HG02763 (cell line): ENCODE data around the gene FASTKD1.
"Not testable (repeated sequence)": the region's sequence is repeated elsewhere in the genome, so short reads cannot be mapped to it uniquely, and the experiment has no call there.

Experiments
- ATAC-seq: cut with Tn5 transposase; IDR thresholded peaks from one replicate; pipeline ENCODE4 v1.9.1; 2021; ENCODE audit warnings: mild to moderate bottlenecking, moderate library complexity; ENCODE audit not compliant: unreplicated experiment

FASTKD1 gene, protein sequence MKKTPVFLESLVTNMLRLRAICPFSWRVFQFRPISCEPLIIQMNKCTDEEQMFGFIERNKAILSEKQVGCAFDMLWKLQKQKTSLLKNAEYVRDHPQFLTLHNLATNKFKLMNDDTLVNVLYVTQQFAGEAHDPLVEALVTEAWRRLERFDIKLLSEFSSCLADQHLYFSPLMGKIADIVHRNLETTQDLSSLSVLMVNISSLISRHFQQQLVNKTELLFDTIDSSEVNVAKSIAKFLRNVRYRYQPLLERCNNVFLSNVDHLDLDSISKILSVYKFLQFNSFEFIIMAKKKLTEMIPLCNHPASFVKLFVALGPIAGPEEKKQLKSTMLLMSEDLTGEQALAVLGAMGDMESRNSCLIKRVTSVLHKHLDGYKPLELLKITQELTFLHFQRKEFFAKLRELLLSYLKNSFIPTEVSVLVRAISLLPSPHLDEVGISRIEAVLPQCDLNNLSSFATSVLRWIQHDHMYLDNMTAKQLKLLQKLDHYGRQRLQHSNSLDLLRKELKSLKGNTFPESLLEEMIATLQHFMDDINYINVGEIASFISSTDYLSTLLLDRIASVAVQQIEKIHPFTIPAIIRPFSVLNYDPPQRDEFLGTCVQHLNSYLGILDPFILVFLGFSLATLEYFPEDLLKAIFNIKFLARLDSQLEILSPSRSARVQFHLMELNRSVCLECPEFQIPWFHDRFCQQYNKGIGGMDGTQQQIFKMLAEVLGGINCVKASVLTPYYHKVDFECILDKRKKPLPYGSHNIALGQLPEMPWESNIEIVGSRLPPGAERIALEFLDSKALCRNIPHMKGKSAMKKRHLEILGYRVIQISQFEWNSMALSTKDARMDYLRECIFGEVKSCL

DNA sequence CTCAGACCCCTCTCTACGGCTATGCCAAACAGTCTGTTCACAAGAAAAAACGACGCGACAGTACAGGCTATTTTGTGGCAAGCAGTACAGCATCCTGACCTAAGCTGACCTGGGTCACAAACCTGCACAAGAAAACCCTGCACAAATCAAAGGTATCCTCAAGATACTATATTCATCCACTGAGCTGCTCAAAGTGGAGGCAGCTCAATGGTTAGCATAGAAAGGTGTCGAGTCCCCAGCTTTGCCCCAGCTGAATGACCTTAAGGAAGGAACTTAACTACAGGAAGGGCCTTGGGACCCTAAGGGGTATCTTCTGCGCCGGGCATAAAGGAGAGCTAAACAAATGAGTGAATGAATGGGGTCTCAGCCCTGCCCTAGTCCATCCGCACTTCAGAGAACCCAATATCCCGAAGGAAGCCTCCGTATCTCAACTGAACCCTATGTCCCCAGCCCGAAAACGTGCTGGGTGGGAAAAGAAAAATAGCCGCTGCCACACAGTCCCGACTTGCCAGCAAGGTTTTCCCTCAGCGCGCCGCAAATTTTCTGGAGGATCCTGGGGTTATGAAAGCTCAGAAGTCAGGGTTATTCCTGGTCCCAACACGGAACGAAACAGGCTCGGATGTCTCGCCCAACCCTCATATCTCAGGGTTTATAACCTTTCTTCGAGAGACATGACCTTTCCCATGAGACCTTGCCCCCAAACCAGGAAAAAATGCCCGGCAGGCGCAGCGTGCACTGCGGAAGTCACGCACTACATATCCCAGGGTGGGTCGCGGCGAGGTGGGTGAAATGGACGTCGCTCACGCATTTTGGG, at the start of gene FASTKD1:
Gene FASTKD1 (minus strand): TSS at position 706 of the 814 bp plus-strand sequence. CDS start 1,836 bp downstream, outside the sequence.
- ATAC-seq, result peak; percentile 98

DNA sequence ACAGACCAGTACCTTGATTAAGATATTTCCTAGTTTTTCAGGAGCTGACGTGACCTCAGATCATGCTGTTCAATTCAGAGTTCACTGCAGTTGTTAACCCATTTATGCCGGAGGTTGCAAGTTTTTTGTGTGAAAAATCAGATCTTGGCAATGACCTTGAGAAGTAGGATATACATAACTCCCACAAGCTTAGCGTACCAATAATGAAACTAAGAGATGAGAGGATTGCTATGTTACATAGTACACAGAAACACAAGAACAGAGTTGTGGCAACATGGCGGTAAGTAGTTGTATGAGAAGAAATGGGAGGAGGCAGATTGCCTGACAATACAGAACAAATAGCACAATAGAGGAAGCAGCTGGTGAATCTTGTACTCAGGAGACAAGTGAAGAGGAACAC, 49.6 kb upstream of the FASTKD1 start:
- ATAC-seq, result no peak

DNA sequence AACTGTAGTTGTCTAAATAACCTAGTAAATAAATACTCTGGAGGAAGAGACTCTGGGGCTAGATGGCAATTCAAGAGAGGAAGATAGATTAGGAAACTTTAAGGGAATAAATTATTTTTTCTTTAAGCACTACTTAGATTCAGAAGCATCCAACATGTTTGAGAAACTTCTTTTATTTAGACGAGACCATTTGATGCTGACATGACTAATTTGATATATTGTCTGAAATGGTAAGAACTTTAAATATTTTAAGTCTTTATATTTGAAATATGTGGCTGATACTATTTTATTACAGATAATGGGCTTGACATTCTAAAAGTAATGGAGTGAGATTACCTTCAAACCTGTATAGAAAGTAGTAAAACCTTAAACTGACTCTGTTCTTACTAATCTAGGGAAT, 46.8 kb upstream of the FASTKD1 start:
- no peak for ATAC-seq

DNA sequence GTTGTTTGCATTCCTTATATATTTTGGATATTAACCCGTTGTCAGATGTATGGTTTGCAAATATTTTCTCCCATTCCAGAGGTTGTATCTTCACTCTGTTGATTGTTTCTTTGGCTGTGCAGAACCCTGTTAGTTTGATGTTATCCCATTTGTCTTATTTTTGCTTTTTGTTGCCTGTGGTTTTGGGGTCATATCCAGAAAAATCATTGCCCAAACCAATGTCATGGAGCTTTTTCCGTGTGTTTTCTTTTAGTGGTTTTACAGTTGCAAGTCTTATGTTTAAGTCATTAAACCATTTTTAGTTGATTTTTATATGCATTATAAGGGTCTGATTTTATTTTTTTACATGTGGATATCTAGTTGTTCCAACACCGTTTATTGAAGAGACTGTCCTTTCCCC, 46.3 kb upstream of the FASTKD1 start:
- ATAC-seq, result no peak

DNA sequence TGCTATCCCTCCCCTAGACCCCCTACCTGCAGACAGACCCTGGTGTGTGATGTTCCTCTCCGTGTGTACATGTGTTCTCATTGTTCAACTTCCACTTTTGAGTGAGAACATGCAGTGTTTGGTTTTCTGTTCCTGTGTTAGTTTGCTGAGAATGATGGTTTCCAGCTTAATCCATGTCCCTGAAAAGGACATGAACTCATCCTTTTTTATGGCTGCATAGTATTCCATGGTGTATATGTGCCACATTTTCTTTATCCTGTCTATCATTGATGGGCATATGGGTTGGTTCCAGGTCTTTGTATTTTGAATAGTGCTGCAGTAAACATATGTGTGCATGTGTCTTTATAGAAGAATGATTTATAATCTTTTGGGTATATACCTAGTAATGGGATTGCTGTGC, 42.3 kb upstream of the FASTKD1 start:
- not testable (repeated sequence) for ATAC-seq

DNA sequence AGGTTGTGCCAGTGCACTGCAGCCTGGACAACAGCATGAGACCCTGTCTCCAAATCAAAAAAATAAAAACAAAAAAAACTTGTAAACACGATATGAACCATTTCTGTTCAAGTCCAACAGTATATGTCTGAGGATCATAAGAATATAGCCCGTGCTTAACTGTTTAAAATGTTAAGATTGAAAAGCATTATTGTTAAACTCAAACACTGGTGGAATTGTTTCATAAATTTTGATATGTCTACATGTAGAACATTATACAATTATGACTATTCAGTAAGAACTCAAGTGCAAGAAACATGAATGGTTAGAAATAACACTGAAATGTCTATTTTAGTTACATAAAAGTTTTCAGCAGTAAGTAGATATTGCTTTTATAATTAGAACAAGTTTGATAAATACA, 40.2 kb upstream of the FASTKD1 start:
- no peak for ATAC-seq

DNA sequence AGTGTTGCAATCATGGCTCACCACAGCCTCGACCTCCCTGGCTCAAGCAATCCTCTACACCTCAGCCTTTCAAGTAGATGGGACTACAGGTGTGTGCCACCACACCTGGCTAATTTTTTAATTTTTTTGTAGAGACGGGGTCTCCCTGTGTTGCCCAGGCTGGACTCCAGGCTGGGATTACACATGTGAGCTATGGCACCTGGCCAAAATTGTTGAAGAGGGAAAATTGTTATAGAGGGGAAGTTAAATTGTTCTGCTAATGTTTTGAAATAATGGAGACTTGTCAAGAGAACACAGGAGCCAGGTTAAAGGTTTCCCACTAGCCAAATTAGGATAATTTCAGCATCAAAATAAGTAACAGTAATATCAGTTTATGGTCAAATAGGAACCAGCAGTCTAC, 35.6 kb upstream of the FASTKD1 start:
- ATAC-seq, result no peak

DNA sequence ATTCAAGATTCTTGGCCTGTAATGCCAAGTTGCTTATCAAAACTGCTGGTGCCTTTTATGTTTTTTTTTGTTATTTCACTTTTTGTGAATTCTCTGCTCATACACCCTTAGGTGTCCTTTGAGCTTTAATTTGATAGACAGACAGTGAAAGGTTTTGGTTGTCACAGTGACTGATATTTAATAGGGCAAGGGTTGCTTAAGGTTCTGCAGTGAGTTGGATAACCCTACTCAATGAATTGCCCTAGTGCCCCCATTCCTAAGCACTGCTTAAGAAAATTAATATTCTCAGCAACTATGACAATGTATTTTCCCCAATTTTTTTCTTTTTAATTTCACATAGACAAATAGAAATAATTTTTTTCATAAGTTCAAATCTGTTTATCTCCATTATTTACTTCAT, 25.9 kb upstream of the FASTKD1 start:
- no peak for ATAC-seq

DNA sequence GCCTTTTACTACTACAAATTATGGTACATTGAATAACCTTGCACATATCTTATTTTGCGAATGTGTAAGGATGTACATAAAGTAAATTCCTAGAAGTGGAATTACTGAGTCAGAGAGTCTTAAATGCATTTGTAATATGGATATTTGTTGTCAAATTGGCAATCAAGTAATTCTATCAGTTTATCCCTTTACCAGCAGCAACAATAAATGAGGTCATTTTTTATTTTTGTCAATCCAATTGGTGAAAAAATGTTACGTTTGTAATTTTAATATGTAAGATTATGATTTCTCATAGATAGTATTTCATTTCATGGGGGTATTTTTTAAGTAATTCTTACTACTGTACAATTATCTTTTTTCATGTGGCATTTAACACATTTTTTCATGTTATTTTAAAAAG, 25.3 kb upstream of the FASTKD1 start:
- no peak for ATAC-seq

DNA sequence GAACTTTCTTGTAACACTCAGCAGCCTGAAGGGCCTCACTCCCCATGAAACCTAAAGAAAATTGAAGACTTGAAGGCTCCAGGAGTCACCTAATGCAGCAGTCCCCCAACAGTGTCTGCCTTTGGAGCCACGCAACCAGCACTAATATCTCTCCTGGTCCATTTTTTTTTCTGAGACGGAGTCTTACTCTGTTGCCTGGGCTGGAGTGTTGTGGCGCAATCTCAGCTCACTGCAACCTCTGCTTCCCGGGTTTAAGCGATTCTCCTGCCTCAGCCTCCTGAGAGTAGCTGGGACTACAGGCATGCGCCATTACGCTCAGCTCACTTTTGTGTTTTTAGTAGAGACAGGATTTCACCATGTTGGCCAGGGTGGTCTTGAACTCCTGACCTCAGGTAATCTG, 22.9 kb upstream of the FASTKD1 start:
- ATAC-seq, result not testable (repeated sequence)

DNA sequence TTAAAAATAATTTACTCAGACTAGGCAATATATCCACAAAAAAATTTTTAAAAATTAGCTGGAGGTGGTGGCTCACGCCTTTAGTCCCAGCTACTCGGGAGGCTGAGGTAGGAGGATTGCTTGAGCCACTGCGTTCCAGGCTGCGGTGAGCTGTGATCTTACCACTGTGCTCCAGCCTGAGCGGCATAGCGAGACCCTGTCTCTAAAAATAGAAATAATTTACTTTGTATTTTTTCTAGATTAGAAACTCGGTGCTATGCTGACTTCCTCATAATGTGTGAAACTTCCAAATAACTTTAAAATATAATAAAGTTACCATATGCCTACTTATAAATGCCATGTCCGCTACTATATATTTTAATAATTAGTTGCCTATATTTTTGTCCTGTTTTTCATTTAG, 17.1 kb upstream of the FASTKD1 start:
- ATAC-seq, result no peak

DNA sequence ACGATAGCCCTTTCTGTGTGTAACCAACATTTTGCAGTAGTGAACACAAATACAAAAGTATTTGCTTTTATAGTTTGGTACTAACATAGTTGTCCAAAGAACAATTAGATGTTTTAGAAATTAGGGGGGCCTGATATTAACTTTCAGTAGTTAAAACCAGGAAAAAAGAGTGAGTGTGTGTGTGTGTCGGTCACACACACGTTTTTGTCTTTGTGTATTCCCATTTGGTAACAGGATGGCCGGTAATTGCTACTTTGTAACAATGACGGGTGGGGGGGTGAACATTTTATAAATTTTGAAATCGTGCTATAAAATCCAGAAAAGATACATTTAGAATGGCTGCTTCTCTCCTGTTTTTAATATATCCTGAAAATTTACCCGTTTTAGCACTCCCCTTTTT, 12.0 kb upstream of the FASTKD1 start:
- no peak for ATAC-seq

DNA sequence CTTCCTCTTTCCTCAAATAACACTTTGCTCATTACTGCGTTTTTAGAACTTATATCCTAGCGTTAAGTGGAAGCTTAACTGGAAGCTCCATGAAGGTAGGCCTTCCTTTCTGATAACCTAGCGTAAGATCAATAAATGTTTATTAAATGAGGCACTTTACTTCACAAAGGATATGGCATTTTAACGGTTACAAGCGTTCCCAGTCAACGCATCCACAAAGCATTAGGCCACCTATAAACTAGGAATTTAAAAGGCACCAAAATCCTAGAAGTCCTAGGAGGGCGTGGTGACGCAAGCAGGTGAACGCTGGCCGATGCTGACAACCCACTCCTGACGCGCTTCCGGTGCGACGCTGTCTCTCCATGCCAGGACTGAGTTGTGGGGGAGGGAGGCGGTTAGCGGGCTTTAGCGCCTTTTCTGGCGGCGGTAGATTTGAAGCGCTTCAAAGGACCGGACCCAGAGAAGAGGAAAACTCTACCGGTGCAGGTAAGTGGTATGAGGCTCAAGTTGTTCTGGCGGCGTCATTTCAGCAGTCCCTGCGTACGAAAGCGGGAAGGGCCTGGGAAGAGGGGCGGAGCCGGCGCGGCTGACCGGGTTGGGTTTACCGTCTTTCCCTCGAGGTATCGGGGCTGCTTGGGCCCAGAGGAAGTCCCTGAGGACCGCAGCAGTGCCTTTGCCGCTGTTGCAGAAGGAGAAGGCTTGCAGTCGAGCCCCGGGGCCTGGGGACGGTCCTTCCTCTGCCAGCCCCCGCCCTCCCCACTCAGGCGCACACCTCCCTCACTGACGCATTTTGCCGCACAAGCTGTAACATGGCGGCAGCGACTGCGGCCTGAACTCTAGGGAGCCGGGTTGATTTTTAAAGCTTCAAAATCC, 10.6 kb upstream of the FASTKD1 start, which contains the start of gene PPIG:
Gene PPIG (plus strand): TSS at position 347 of the 873 bp plus-strand sequence. CDS start 19,691 bp downstream, outside the sequence.
- ATAC-seq, result peak; percentile 90

DNA sequence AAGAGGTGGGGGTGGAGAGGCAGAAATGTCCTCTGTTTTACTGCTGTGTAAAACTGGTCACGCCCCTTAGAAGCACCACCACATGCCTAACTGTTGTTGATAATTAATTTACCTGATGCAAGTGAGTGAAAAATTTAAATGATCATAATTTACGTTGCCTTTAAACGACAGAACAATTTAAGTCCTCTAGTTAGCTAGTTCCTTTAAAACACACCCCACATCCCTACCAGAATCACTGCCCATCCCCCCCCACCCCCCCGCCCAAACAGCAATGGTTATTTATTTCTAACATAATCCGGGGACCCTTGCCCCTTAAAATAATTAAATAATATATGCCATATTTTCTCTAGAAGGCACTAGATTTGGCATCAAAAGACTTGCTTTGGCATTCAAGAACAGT, 9.9 kb upstream of the FASTKD1 start:
- ATAC-seq, result no peak

DNA sequence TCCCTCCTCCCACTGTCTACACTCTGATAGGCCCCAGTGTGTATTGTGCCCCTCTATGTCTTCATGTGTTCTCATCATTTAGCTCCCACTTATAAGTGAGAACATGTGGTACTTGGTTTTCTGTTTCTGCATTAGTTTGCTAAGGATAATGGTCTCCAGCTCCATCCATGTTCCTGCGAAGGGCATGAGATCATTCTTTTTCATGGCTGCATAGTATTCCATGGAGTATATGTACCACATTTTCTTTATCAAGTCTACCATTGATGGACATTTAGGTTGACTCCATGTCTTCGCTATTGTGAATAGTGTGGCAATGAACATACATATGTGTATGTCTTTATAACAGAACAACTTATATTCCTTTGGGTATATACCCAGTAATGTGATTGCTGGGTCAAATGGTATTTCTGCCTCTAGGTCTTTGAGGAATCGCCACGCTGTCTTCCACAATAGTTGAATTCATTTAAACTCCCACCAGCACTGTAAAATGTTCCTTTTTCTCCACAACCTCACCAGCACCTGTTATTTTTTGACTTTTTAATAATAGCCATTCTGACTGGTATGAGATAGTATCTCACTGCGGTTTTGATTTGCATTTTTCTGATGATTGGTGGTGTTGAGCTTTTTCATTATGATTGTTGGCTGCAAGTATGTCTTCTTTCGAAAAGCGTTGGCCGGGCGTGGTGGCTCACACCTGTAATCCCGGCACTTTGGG, 9.0 kb upstream of the FASTKD1 start:
- not testable (repeated sequence) for ATAC-seq

DNA sequence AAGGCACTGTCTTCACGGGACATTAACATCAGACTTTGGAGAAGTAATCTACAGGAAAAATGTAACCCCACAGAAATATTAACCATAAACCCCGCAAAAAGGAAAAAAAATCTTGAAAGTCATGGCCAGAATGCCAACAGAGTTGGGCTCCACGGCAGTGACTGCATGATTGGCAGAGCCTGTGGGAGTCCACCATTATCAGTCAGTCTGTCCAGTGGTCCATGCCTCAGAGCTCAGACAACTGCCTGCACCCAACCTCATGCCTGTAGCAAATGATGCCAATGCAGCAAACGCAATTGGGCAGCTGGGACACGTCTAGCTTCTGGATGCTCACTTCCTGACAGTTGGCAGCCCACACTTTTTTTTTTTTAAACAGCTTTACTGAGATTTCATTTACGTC, 5.4 kb upstream of the FASTKD1 start:
- ATAC-seq, result no peak

DNA sequence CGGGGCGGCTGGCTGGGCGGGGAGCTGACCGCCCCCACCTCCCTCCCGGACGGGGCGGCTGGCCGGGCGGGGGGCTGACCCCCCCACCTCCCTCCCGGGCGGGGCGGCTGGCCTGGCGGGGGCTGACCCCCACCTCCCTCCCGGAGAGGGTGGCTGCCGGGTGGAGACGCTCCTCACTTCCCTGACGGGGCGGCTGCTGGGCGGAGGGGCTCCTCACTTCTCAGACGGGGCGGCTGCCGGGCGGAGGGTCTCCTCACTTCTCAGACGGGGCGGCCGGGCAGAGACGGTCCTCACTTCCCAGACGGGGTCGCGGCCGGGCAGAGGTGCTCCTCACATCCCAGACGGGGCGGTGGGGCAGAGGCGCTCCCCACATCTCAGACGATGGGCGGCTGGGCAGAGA, 1.6 kb upstream of the FASTKD1 start:
- ATAC-seq, result not testable (repeated sequence)

DNA sequence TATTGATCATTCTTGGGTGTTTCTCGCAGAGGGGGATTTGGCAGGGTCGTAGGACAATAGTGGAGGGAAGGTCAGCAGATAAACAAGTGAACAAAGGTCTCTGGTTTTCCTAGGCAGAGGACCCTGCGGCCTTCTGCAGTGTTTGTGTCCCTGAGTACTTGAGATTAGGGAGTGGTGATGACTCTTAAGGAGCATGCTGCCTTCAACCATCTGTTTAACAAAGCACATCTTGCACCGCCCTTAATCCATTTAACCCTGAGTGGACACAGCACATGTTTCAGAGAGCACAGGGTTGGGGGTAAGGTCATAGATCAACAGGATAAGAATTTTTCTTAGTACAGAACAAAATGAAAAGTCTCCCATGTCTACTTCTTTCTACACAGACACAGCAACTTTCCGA, 874 bp upstream of the FASTKD1 start:
- not testable (repeated sequence) for ATAC-seq

DNA sequence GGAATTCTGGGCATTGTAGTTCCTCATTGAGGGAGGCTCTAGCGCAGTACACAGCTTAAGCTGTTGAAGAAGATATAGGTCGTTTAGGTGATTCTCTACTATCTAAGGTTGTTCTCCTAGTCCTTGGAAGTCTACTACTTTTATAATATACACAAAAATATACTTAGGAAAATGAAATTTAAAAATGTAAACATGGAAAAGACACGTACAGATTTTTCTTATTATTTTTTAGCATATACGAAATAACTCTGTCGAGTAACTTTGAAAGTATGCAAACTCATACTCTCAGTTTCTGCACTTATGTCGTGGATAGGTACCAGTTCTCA, 272 bp upstream of the FASTKD1 start:
- ATAC-seq, result no peak

DNA sequence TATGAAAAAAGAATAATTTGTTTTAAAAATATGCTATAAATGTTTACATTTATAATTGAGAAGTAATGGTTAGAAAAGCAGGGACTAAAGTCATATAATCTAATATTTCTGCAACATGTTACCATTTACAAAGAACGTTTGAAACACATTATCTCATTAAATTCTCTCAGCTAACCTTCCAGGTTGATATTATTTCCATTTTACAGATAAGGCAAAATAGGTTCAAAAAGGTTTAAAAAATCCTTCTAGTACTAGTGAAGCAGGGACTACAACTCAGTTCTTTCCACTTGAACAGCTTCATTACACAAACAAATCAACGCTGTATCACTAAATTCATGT, 875 bp downstream of the FASTKD1 start:
- ATAC-seq, result no peak
